CD4-positive, alpha-beta T cell treated with Interleukin-17A for 4 hours (primary cell): ENCODE data around the gene RGMB.
A peak's percentile ranks its signal among the peaks of the same experiment; 100 is the strongest.

Source experiments
- DNase-seq: peaks from one replicate; pipeline ENCODE4 v3.0.0-alpha.2; 2020; ENCODE audit warnings: mixed read lengths

RGMB gene

GRCh38 chr5:98787131-98787719 is 13.8 kb downstream of the RGMB start:
- DNase-seq = no peak

- no peak for DNase-seq
Observed at GRCh38 chr5:98789029-98789428, 15.6 kb downstream of the RGMB start.

DNA sequence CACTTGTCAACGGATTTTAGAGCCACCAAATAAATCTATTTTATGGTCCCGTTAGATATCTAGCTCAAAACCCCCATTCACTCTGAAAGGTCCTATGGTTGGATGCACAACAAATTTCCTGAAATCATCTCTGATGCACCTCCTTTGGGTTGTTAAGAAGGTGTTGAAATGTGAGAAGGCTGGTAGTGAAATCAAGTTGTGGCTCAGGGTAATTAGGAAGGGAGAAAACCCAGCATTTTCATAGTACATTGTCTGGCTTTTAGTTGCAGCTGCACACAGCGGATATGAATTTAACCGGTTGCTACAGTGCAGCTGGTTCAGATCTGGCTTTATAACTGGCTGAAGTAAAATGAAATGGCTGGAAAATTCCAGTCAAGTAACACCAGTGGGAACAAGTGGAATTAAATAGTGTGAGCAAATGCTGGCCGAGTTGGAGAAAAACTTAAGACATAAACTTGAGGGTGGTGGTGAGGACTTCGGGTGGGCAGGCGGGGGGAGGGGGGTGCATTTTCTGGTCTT is 17.6 kb downstream of the RGMB start:
- no peak for DNase-seq

- no peak for DNase-seq
Observed at GRCh38 chr5:98791898-98792580, 18.6 kb downstream of the RGMB start.

DNA sequence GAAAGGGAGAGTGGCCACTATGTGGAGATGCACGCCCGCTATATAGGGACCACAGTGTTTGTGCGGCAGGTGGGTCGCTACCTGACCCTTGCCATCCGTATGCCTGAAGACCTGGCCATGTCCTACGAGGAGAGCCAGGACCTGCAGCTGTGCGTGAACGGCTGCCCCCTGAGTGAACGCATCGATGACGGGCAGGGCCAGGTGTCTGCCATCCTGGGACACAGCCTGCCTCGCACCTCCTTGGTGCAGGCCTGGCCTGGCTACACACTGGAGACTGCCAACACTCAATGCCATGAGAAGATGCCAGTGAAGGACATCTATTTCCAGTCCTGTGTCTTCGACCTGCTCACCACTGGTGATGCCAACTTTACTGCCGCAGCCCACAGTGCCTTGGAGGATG is 19.8 kb downstream of the RGMB start:
- no peak for DNase-seq

- no peak for DNase-seq
Observed at GRCh38 chr5:98794001-98794400, 20.5 kb downstream of the RGMB start.

DNA sequence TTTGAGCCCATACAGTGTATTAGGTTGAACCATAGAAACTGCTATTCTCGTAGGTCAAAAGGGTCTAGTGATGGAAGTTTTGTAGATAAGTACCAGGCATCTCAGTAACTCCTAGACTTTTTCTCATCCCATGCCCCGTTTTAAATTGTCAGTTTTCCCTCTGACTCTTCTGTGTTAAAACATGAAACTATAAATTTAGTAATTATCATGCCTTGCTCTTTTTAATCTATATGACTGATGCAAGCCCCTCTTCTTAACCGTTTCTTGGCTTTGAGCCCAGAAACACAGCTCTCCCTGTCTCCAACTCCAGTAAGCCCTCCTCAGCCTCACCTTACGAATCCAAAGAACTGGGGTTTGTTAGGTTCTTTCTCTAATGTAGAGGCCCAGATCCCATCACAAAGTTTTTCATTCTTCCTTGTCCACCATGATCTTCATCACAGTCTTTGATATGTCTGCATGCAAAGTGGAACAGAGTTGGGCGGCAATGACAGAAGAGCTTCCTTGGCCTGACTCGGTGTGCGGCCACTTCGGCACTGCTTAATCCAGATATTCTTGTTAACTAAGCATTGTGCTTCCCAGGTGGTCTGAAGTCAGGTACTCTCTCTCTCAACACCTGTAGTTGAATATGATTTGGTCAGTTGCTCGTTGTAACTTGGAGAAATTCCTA is 21.1 kb downstream of the RGMB start:
- no peak for DNase-seq

DNA sequence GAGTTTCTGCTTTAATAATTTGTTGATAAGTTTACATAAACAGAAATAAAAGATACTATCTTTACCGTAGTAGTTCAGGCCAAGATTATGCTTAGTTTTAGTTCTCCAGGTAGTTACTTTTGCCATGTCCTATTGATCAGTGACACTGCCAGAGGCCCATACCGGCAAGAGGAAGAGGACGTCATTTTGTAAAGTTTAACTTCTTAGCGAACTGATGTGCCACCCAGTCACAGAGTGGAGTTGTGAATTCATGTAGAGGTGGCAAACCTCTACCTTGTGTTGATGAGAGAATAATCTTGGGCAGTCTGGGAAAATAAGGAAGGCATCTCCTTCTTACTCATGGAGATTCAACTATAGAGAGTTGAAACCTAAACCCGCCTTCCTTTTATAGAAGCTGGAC is 21.8 kb downstream of the RGMB start:
- no peak for DNase-seq

DNA sequence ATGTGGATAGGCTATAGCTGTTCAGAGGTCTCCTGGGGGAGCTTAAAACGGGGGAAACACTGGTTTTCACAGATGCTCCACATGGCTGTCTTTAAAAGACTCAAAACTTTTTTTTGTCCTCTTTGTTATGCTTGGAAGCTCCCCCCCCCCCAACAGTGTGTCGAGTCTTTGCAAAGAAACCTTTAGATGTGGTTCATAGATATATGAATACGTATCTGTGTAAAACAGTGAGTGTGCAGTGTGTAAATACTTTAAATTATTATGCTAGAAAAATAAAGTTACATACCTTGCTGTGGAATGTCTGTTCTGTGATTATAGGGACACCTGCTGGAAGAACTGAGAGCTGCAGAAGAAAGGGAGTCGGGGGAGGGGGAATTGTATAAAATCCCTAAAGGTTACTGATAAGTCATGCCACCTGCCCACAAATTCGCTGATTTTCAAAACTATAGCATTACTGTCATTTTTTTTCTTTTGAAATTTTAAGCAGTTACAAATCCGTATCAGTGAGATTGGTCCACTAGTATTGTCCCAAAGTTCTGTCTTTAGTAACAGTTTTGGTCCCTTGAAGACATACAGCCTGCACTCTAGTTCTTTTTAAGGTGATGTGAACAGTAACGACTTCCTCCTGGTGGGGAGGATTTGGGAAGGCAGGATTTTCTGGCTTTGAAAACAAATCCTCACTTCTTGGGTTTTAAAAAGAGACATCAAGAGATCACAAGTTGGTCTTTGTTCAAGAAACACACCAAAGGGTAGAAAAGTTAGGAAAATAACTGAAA is 22.9 kb downstream of the RGMB start:
- DNase-seq = peak; percentile 56

- no peak for DNase-seq
Observed at GRCh38 chr5:98798371-98798770, 24.9 kb downstream of the RGMB start.

DNA sequence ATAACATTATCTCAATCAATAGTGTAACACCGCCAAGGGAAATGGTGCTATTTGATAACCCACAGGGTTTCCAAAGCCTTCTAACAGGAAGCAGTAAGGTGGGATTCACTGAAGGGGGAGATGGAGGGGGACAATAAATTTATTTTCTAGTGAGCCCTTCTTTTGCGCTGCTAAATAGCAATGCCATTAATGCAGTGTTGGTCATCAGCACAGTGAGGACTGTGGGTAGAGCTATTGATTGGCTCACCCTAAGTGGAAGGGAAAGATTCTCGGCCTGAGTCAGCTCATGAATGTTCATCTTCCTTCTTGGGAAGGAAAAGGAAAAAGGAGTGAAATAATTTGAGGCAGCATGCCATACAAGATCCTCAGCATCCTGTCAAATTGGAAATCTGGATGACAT is 25.4 kb downstream of the RGMB start:
- DNase-seq = no peak

- DNase-seq = no peak
Observed at GRCh38 chr5:98804066-98804465, 30.6 kb downstream of the RGMB start.

GRCh38 chr5:98805070-98805469 is 31.6 kb downstream of the RGMB start:
- no peak for DNase-seq

GRCh38 chr5:98807806-98808205 is 34.3 kb downstream of the RGMB start:
- DNase-seq = no peak

- no peak for DNase-seq
Observed at GRCh38 chr5:98810206-98810605, 36.7 kb downstream of the RGMB start.

GRCh38 chr5:98813755-98814154 is 40.3 kb downstream of the RGMB start:
- no peak for DNase-seq

DNA sequence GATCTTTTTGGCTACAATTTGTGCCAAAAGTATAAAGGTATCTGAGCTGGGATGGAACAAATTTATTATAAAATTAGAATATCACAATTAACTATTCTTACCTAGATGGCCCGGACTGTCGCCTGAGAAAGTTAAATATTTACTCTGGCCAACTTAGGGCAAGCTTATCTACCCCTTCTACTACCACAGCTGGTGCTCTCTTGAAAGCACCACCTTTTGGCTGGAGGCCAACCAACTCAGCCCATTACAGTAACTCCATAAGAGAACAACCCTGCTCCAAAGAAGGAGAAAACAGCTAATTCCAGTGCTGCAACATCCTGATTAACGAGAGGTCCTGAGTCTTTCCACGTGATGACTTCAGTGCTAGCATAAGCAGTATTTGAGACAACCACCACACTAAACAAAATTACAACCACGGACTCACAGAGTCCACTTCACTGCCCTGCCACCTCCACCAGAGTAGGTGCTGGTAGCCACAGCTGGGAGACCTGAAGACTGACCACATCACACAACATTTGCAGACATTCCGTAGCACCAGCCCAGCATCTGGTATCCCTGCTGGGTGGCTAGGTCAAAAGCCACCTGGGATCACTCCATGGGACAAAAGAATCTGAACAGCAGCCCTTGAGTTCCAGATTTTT is 43.2 kb downstream of the RGMB start:
- DNase-seq = no peak

- DNase-seq = no peak
Observed at GRCh38 chr5:98825582-98826375, 52.3 kb downstream of the RGMB start.

- no peak for DNase-seq
Observed at GRCh38 chr5:98827161-98827560, 53.7 kb downstream of the RGMB start.

- no peak for DNase-seq
Observed at GRCh38 chr5:98827588-98828284, 54.3 kb downstream of the RGMB start.

GRCh38 chr5:98836175-98836574 is 62.7 kb downstream of the RGMB start:
- DNase-seq = no peak
